Vagina (tissue), 2 donors: Measurements from ENCODE around the gene SAE1. TPM values are rescaled to one million over a fixed set of nuclear protein-coding genes. Genes with fewer than 3 reads are reported as not detected.

ENCODE experiments used
- DNase-seq, 2 donors: peaks; one replicate each; pipeline ENCODE4 v3.0.0-alpha.2; 2017; ENCODE audit errors: extremely low spot score in 2 of 2
- H3K27ac ChIP-seq: fragments of 200-600 bp; sonication (generic); one replicate; pipeline ENCODE4 v1.5.1; 2019
- H3K27me3 ChIP-seq: fragments of 200-600 bp; sonication (generic); one replicate; pipeline ENCODE4 v1.5.1; 2019
- H3K36me3 ChIP-seq, 2 donors: fragments of 200-600 bp; sonication (generic); one replicate each; pipeline ENCODE4 v1.5.1; 2017 to 2019
- H3K4me1 ChIP-seq: fragments of 200-600 bp; sonication (generic); one replicate; pipeline ENCODE4 v1.5.1; 2019
- H3K4me3 ChIP-seq, 2 donors: fragments of 200-600 bp; sonication (generic); 1 replicate in 1 of 2; 2 replicates in 1 of 2; pipeline ENCODE4 v1.5.1; 2016 to 2019
- H3K9me3 ChIP-seq: fragments of 200-600 bp; sonication (generic); one replicate; pipeline ENCODE4 v1.5.1; 2019
- POLR2A ChIP-seq, 2 donors: fragments of 450-650 bp; IDR thresholded peaks; one replicate each; pipeline ENCODE4 v1.6.1; 2017; ENCODE audit warnings: antibody characterized with exemption in 2 of 2, mild to moderate bottlenecking in 2 of 2, moderate library complexity in 2 of 2
- POLR2AphosphoS5 ChIP-seq, 2 donors: sonication (generic); formaldehyde crosslinking; IDR thresholded peaks; one replicate each; pipeline ENCODE4 v1.9.0; 2017; ENCODE audit warnings: antibody characterized with exemption in 2 of 2, mild to moderate bottlenecking in 2 of 2, low read depth in 1 of 2; ENCODE audit not compliant: insufficient read depth in 1 of 2
- intact Hi-C: fragments of 100-400 bp; cut with DNase I; formaldehyde crosslinking; loops from one replicate; pipeline ENCODE4 v1.15.1; 2023
- total RNA-seq: library from RNA; depleted of rRNA; stranded (reverse); fragments of >200 nt; gene quantifications from one replicate; pipeline ENCODE4 v1.2.3, GENCODE V29; 2016
- TF ChIP-seq, protein P1 (sequence below), 3 experiments: fragments of 450-650 bp in 2 of 3; fragments of 200-600 bp in 1 of 3; sonication (generic) in 1 of 3; IDR thresholded peaks; one replicate each; pipeline ENCODE4 v1.5.1; 2017 to 2019; ENCODE audit warnings: antibody characterized with exemption in 3 of 3, mild to moderate bottlenecking in 2 of 3, moderate library complexity in 2 of 3

Gene SAE1
- total RNA-seq, 1 donor from 2014 or later: 32.7 TPM

DNA sequence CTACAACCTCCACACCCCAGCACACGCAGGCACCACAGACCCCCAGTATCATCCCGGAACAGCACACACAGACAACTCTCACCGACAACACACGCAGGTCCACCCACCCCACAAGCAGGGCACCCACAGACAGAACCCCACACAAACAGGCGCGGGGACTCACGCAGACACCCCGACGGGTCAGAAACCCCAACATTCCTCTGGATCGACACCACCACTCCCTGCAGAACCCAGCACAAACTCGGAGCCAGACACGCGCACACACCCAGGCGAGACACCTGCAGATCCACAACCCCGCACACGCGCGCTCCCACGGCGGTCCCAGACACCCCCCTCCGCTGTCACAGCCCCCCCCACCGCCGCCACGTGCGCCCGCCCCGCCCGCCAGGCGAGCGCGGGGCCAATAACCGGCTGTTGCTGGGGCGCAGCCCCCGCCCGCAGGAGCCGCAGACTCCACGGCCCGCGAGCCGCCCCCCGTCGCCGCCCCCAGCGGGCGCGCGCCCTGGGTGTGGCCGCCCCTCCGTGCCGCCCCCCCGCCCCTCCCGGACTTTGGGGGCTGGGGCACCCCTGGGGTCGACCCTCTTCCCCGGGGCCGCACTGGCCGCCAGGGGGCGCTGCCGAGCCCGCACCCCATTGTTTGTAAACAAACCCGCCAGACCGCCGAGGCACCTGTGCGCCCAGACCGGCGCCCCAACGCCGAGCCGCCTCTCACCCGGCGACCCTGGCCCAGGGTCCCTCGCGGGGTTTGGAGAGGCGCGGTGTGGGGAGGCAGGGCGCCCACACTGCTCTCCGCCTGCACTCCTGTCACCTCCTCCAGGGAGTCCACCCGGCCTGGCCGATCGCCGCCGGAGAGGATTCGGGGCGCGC is 99.7 kb downstream of the SAE1 start:
- no peaks in the 10 kb centered on the region for H3K36me3 ChIP-seq
- peak overlapping the region; percentile 85 to 95 for H3K4me3 ChIP-seq
- peaks cover 58% of the 10 kb centered on the region for H3K4me1 ChIP-seq
- intact Hi-C loops: no loop called here
- no peak for DNase-seq
- TF ChIP-seq, protein P1, sequence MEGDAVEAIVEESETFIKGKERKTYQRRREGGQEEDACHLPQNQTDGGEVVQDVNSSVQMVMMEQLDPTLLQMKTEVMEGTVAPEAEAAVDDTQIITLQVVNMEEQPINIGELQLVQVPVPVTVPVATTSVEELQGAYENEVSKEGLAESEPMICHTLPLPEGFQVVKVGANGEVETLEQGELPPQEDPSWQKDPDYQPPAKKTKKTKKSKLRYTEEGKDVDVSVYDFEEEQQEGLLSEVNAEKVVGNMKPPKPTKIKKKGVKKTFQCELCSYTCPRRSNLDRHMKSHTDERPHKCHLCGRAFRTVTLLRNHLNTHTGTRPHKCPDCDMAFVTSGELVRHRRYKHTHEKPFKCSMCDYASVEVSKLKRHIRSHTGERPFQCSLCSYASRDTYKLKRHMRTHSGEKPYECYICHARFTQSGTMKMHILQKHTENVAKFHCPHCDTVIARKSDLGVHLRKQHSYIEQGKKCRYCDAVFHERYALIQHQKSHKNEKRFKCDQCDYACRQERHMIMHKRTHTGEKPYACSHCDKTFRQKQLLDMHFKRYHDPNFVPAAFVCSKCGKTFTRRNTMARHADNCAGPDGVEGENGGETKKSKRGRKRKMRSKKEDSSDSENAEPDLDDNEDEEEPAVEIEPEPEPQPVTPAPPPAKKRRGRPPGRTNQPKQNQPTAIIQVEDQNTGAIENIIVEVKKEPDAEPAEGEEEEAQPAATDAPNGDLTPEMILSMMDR (IDR thresholded peaks at IDR 0.05): peak; percentile 57 to 81 (median 69)
- TF ChIP-seq POLR2AphosphoS5 (IDR thresholded peaks at IDR 0.05; ENCODE audit: insufficient read depth in 1 of 2, low read depth in 1 of 2): no peak
- no peaks in the 10 kb centered on the region for H3K27me3 ChIP-seq
- H3K27ac ChIP-seq: peak overlapping the region; percentile 100
- H3K9me3 ChIP-seq: no peaks in the 10 kb centered on the region

DNA sequence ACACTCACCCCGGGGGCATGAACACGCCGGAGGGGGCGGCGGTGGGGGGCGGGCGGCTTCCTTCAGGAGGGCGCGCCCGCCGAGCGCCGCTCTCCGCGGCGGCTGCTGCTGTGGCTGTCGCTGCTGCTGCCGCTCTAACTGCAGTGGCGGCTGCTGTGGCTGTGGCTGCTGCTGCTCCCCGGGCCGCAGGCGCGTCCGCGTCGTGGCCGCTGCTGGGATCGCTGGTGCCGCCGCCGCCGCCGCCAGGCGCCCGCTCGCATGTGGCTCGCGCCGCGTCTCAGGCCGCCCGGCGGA is 100.2 kb downstream of the SAE1 start, which contains the start of gene BBC3:
Gene BBC3, minus strand, starts transcription at position 279 of the 294 bp plus-strand sequence. CDS start 2,768 bp downstream, outside the sequence.
- intact Hi-C loops: no loop called here
- H3K36me3 ChIP-seq: no peaks in the 10 kb centered on the region
- TF ChIP-seq, protein P1 (IDR thresholded peaks at IDR 0.05): no peak
- peak in 1 of 2 donors; percentile 78 for TF ChIP-seq POLR2A (IDR thresholded peaks at IDR 0.05)
- H3K9me3 ChIP-seq: no peaks in the 10 kb centered on the region
- peak within 1 kb of the TSS; percentile 85 to 95 for H3K4me3 ChIP-seq
- DNase-seq: no peak
- H3K27ac ChIP-seq: peak within 1 kb of the TSS; percentile 100
- H3K27me3 ChIP-seq: no peaks in the 10 kb centered on the region
- H3K4me1 ChIP-seq: peaks cover 53% of the 10 kb centered on the region

DNA sequence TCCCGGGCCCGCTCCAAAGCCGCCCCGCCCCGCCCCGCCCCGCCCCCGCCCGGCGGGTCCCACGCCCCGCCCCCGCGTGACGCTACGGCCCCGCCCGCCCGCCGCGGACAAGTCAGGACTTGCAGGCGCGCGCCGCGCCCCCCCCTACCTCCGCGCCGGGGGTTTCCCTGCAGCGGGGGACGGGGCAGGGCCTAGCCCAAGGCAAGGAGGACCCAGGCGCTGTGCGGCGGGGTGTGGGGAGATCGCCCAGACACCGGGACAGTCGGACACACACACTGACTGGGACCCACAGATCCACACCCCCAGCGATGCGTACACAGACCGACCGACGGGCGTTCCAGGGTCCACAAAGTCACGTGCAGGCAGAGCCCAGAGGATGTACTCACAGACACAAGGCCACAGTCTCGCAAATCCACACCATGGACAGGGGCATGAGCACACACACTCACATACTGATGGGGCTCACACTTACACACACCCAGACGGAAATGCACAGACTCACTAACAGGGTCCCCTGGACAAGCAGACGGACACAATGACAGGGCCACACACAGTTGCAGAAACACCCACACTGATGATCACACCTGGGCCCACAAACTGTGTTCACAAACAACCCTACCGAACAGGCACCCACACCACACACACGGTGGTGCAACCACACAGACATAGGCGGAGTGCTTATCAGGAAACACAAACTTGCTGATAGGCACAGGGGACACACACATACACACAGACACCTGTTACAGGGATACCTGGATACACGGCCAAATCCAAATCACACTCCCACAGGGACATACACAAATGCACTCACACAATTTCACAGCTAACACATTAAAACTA is 100.8 kb downstream of the SAE1 start:
- intact Hi-C loops: no loop called here
- no peaks in the 10 kb centered on the region for H3K27me3 ChIP-seq
- H3K36me3 ChIP-seq: no peaks in the 10 kb centered on the region
- peaks cover 49% of the 10 kb centered on the region for H3K4me1 ChIP-seq
- peak overlapping the region; percentile 85 to 95 for H3K4me3 ChIP-seq
- H3K9me3 ChIP-seq: no peaks in the 10 kb centered on the region
- TF ChIP-seq POLR2A (IDR thresholded peaks at IDR 0.05) (no peak), POLR2AphosphoS5 (IDR thresholded peaks at IDR 0.05; ENCODE audit: insufficient read depth in 1 of 2, low read depth in 1 of 2) (peak; percentile 10 to 54)
- TF ChIP-seq, protein P1 (IDR thresholded peaks at IDR 0.05): no peak
- peak overlapping the region; percentile 100 for H3K27ac ChIP-seq
- DNase-seq: peak in 1 of 2 donors; percentile 93

DNA sequence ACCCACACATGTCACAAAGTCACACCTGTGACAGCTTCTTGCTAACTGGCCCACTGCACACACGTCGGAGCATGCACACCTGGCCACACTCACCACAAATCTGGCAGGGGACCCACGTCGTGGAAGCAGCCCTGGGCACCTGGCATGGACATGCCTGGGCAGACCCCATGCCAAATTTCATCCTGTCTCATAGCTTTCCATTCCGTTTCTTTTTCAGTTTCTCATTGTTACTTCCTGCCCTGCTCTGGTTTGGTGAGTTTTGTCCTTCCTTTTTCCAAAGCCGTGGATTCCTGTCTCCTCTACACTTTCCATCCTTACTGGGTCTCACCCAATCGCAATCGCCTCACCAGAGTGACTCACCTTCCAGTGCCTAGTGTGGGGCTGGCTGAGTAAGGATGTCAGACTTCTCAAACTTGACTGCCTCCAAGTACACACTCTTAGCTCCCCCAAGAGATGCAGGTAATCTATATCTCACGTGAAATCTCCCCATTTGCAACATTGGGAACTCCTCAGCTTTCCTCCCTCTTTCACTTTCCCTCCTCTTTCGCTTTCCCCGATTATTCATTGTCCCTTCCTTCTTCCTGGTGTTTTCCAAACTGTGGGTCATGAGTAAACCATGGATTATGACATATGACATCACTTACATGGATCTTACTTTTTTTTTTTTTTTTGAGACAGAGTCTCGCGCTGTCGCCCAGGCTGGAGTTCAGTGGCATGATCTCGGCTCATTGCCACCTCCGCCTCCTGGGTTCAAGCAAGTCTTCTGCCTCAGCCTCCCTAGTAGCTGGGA is 102.0 kb downstream of the SAE1 start:
- TF ChIP-seq, protein P1 (IDR thresholded peaks at IDR 0.05): no peak
- TF ChIP-seq POLR2AphosphoS5 (IDR thresholded peaks at IDR 0.05; ENCODE audit: insufficient read depth in 1 of 2, low read depth in 1 of 2): peak; percentile 33 to 46
- H3K36me3 ChIP-seq: no peaks in the 10 kb centered on the region
- peak overlapping the region; percentile 100 for H3K27ac ChIP-seq
- no peaks in the 10 kb centered on the region for H3K9me3 ChIP-seq
- peaks cover 37% of the 10 kb centered on the region for H3K4me1 ChIP-seq
- DNase-seq: no peak
- peak overlapping the region in 1 of 2 donors; percentile 0 for H3K4me3 ChIP-seq
- intact Hi-C loops: no loop called here
- H3K27me3 ChIP-seq: no peaks in the 10 kb centered on the region
